CD4-positive, alpha-beta T cell treated with Interleukin-21 for 1 hour (primary cell): Measurements from ENCODE around the gene PRKCA.
A peak's percentile ranks its signal among the peaks of the same experiment; 100 is the strongest.
"Not testable (repeated sequence)": the region's sequence is repeated elsewhere in the genome, so short reads cannot be mapped to it uniquely, and the experiment has no call there.

Experiments used
- DNase-seq: peaks from one replicate; pipeline ENCODE4 v3.0.0-alpha.2; 2020

PRKCA gene

DNA sequence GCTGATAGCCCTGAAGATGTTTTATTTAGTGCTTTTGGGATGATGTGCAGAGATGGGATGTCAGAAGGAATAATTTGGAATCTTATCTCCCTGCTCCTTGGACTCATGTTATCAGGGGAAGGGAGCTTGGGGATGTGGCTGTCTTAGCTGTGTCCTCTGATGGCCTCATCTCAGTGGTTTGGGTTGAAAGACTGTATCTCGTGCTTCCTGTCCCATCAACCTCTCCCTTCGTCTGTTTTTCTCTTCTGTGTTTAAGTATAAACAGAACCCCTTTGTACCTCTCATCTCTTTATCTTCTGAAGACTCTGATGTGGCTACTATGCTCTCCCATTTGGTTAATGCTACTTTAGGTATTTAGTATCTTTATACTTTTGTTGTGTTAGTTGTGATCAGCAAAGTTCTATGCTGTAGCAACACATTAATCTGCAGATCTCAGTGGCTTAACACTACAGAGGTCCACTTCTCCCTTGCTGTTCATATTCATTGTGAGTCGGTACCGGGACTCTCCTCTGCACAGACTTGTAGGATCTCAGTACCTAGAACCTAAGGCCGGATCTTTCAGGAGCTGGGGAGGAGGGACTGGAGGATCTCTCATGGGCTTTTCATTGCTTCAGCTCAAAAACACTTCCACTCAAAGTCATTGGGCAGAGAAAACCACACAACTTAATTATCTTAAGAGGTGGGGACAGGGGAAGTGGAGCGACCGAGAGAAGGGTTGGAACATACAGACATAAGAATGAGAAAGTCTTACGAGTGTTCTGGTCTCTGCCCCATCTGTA, 28.8 kb downstream of the PRKCA start:
- peak; percentile 43 for DNase-seq

DNA sequence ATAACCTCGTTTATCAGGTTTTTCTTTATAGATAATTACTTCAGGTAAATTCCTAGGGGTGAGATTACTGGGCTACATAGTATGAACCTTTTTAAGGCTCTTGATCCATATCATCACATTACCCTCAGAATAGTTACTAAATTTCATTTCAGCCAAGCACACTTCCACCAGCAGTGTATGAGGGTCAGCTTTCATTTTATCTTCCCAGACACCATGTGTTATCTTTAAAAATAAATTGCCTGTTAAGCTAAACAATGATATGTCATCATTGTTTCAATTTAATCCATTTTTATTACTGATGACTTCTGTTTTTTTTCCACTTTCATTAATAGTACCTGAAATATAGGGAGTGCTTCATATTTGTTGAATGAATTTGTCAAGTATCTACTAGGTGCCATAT, 33.4 kb downstream of the PRKCA start:
- no peak for DNase-seq

DNA sequence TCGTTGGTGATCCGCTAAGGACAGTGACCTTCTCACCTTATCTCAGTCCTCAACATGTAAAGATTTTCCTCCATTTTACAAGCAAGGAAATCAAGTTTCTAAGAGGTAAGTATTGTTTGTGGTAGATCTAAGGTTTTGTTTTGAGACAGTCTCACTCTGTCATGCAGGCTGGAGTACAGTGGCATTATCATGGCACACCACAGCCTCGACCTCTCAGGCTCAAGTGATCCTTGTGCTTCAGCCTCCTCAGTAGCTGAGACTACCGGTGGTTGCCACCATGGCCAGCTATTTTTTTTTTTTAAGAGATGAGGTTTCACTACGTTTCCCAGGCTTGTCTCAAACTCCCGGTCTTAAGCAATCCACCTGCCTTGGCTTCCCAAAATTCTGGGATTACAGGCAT, 34.9 kb downstream of the PRKCA start:
- DNase-seq, result no peak

DNA sequence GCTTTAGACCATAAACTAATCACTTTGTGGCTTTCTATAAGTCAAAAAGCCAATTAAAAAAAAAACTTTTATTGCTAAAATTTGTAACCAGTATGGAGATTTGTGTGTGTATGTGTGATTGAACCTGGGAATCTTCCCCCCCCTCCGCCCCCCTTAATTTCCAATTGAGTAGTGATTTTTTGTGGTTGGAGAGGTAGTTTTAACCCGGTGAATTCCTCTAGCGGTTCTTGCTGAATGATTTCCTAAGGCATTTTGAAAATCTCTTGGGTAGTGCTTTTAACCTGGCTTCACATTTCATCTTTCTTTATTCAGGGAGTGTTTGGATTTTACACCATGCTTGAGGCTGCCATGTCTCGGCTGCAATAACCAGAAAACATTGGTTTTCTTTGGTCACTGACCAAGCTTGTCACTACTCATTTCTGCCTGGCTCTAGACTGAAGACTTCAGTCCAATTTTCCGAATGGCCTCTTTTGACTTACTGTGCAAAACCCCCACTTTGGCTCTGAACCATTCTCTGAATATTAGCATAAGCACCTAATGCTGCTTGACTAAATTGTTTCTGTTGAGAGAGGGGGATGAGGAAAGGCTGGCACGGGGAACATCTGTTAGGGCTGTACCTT, 35.6 kb downstream of the PRKCA start:
- DNase-seq, result no peak

DNA sequence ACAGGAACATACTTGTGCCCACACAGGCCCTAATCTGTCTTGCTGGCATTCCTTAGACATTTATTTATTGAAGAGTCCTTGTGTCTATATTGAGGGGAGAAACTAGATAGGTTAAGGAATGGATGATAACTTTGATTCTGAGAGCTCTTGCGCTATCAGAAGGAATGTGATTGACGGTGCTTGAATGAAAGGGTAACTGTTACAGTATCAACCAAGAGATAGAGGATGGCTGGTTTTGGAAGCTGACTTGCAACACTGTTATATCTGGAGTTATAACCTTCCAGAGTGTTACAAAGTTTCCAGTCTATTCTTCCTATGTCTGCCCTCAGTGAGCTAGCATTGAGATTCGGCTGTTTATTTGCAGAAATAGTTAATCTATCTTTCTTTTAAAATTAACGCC, 36.5 kb downstream of the PRKCA start:
- DNase-seq, result no peak

DNA sequence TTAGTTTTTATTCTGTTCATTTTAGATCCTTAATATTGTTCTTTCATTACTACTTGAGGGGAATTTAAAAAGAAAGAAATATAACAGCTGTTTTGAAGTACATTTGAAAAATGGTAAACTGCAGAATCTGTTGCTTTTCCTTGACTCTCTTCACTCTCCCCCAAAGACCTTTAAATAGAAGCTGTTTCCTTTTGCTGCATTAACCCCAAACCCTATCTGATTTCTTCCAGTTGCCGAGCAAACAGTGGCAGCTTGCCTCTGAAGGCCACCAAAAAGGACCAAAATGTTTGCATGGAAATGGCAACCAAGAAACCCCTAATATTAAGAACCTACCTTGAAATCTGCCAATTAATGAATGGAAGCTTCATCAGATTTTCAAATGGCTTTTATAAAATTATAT, 37.1 kb downstream of the PRKCA start:
- DNase-seq, result no peak

DNA sequence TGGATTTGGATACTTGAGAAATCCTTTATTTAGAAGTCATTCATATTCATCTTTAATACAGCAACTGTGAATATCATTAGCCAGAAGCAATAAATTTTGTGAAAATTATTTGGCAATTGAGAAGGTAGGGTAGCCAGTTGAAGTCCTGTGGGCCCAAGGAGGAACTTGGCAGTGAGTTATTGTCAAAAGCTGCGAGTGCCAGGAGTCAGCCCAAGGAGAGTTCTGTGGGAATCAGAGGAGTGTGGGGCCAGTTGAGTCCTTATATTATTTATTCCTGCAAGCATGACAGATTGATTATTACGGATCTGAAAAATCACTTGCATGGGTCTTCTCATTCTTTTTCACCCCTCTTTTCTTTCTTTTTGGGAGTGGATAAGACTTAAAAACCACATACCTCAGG, 38.3 kb downstream of the PRKCA start:
- no peak for DNase-seq

DNA sequence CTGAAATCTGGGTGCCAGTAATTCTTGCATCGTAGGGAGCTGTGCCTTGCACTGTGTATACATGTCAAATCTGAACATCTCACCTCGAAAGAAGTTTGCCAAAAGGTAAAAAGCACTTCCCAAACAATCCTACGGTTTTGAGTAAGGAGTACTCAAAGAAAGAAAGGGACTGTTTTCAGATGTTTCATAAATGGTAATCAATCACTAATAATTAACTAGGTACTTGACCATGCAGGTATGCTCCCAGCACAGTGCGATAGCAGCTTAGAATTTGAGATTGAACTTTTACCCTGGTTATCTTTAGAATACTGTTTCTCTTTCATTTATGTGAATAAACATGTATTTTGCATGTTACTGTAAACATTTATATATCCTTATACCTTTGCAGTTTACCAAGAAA, 39.0 kb downstream of the PRKCA start:
- no peak for DNase-seq

DNA sequence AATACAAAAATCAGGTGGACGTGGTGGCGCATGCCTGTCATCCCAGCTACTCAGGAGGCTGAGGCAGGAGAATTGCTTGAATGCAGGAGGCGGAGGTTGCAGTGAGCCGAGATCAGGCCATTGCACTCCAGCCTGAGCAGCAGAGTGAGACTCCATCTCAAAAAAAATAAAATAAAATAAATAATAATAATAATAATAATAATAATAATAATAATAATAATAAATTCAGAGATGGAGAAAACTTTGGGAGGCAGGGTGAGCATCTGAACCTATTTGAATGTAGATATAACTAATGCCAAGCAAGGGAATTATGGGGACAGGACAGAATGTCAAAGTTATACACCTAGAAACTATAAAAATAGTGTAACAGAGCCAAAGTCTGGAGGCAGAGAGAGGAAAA, 39.9 kb downstream of the PRKCA start:
- DNase-seq, result not testable (repeated sequence)

DNA sequence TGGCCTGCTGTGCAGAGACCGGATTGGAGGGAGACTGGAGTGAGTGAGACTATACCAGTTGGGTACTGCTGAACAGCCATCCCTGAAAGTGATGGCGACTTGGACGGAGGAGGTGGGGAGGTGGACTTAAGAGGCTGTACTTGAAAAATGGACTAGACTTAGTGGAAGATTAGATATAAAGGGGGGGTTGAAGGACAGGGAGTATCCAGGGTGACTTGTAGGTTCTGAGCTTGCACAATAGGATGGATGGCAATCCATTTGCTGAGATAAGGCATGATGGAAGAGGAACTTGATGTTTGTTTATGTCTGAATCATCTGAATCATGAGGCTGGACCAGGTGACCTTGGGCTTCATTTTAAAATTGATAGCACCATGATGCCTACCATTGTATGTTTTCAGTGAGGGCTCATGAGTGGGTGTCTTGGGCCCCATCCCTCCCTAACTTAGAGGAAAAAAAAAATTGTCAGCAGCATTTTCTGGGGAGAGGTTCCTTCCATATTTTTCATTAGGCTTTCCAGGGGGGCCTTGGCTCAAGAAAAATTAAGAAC, 41.2 kb downstream of the PRKCA start:
- no peak for DNase-seq

DNA sequence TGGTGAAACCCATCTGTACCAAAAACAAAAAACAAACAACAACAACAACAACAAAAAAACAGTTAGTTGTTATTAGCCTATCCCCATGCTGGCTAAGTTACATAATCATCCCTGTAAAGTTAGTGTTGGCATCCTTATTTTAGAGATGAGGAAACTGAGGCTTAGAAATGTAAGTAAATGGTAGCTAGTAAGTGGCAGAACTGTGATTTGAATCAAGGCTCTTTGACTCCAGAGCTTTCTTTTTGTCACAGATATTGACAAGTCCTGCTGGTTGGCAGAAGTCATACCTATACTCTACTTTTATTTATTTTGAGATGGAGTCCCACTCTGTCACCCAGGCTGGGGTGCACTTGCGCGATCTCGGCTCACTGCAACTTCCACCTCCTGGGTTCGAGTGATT, 42.1 kb downstream of the PRKCA start:
- no peak for DNase-seq

DNA sequence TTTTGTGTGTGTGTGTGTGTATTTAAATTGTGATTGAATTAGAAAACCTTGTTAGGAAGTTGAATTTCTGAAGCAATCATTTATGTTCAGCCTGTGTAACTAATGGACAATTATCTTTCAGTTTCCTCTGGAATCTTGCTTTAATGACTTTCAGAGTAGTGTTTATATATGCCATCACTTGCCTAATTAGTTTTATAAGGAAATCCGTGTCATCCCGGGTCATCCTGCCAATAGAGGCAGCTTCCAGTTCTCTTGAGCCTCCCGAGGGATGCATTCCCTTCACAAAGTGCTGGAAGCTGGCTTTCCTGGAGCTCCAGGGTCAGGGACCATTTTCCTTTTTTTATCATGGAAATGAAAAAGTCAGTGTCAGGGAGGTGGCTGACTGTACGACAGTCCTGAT, 42.9 kb downstream of the PRKCA start:
- no peak for DNase-seq

DNA sequence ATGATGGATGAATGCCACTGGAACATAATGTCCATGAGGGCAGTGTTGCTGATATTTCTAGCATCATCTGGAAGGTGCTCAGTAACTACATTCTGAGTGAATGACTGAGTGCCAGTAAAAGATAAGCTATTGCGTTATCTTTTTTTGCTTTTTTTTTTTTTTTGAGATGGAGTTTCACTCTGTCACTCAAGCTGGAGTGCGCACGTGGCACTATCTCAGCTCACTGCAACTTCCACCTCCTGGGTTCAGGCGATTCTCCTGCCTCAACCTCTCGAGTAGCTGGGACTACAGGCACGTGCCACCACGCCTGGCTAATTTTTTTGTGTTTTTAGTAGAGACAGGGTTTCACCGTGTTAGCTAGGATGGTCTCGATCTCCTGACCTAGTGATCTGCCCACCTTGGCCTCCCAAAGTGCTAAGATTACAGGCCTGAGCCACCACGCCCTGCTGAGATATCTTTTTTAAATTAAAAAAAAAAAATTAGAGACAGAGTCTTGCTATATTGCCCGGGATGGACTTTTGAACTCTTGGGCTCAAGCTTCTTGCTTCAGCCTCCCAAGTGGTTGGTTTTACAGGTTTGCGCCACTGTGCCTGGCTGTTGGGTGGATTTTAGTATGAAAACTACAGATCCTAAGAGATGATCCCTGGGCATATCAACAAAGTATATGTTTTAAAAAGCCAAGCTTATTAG, 43.7 kb downstream of the PRKCA start:
- DNase-seq, result not testable (repeated sequence)

DNA sequence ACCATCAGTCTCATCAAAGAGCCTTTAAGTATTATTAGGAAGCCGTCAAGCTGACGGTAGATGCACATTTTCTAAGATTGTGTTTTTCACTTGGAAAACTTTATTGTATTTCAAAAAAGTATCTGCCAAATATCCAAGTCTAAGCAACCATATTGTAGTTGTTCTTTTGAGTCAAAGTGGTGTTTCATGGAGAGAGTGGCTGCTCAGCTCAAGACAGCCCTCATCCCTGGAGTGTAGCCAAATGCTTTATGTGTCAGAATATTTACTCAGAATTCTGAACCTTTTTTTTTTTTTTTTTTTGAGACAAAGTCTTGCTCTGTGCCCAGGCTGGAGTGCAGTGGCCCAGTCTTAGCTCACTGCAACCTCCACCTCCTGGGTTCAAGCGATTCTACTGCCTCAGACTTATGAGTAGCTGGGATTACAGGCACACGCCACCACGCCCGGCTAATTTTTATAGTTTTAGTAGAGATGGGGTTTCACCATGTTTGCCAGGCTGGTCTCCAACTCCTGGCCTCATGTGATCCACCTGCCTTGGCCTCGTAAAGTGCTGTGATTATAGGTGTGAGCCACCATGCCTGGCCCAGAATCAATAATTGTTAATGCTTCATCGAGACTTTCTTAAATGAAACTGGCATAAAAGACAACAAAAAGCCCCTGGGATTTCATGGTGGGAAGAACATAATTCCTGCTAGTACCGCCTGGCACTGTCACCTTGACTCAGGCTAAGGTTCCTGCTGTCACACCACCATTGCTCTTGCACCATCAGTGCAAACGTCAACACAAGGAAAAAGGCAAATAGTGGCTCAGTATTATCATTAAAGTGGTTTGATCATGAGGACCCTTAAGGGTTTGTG, 45.5 kb downstream of the PRKCA start:
- DNase-seq, result no peak

DNA sequence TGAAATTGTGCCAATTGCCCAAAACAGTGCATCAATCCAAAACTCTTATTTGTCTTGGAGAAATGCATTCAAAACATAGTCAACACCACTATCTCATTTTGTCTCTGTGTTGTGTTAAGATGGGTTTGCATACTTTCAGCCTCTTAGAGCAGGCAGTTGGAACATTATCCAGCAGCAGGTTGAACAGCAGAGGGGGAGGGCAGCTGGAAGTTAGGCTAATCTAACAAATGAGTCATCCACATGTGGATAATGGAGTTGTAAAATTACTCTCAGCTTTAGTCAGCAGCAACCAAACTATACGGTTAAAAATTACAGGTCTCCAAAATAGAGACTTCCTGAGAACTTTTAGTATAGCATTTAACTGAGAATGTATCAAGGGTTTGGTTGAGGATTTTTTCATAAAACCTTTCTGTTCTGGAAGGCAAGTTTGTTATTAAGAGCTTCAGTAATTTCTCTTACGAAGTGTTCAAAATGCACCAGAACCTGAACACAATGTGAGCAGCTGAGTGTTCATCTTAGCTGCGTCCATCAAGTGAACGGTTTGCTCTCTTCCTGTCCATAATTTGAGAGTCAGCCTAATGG, 46.3 kb downstream of the PRKCA start:
- DNase-seq, result no peak

DNA sequence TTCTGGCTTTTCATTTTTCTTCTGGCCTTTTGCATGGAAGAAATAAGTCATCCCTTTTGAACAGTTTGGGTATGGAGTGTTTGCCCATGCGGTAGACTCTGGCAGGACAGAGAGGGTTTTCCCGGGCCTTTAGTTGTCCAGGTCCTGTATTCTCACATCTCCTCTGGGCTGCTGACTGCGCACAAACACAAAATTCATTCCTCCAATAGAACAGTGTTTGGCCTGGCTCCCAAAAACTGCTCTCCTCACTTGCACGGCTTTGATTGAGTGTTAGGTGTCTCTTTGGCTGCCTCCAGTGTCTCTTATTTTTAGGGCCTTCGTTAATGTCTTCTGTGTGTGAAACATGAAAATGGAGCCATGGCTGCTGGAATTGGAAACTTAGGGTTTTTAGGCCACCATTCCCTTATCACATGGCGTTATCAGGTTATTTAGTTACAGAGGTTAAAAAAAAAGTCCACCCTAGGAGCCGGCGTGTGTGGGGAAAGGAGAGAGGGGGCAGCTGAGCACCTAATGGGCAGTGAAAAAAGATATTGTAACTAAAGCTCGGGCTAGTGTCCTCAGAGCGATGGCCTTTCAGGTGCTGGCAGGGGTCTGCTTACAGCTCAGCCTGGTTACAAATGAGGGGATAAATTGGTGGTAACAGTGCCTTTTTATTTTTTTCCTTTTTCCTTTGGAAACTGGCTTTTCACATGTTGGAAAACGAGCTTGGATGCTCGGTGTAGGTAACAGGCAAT, 47.3 kb downstream of the PRKCA start:
- no peak for DNase-seq

DNA sequence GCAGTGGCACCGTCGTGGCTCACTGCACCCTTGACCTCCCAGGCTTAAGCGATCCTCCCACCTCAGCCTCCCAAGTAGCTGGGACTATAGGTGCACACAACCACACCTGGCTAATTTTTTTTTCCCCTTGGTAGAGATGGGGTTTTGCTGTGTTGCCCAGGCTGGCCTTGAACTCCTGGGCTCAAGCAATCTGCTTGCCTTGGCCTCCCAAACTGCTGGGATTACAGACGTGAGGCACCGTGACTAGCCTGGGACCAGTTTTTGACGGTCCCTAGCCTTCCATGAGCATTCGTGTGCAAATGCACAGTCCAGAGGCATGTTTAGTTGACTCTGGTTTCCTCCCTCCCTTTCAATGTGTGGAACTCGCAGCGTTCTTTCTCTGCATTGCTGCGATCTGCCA, 48.2 kb downstream of the PRKCA start:
- not testable (repeated sequence) for DNase-seq

DNA sequence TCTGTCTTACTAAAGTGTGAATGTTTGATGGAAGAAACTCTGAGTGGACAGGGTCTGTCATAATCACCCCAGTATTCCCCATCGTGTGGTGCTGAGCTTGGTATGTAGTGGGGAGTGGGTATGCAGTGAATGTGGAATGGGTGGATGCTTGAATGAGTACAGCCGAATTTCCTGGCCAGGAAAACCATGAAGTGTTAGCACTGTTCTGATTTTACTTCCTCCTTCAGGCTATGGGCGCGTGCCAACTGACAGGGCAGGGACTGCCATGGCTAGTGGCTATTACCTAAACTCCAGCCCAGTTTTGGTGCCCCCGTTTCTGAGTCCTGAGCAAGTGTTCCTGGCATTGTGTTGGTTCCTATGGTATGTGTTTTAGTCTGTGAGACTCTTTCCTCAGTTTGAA, 48.6 kb downstream of the PRKCA start:
- DNase-seq, result no peak

DNA sequence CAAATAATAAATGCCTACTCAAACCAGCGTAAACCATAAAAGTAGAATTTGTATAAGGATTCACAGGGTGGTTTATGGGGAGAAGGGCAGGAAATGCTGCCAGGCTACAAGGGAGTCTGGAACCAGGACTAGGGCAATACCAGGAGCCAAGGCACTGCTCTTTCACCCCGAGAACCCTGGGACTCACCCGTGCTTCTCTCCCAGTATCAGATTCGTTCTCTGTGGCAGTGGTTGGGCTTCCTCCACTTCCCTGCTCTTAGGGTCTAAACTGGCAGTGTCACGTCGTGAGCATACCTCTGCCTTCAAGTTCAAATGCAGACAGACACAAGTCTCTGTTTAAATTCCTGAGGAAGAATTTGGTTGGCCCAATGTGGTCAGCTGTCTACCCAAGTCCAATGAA, 49.3 kb downstream of the PRKCA start:
- no peak for DNase-seq

DNA sequence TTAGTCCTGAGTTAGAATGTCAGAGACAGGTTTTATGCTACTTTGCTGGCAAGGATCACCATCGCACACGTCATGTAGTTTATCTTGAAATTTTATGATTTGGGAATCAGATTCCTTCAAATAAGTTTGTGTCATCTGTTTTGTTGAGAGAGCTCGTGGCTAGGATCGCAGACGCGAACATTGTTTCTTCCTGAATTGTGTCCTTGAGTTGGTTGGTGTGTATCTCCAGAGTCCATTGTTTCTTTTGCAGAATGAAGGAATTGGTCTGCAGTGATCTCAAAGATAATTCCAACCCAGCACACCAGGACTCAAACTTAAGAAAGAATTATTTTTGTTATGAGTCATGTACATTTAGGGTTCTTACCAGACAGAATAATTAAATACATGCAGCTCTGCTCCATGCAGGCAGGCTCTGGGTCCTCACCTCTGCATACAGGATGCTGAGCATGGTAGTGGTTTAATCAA, 51.6 kb downstream of the PRKCA start:
- no peak for DNase-seq

DNA sequence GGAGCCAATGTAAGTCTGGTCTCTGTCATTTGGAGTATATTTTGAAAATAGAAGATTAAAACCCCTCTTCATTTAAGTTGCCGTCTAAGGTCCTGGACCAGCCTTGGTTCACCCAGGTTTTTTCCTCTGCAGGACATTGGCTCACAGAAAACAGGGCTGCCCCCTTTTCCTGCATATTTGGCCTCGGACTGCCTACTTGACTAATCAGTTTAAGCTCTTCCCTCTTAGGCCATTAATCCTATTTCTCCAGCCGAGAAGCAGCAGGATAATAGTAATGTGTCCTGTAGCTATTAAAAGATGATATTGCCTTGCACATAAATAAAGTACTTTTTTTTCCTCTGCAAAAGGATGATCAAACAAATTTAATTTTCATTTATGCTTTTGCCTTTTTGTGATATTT, 52.1 kb downstream of the PRKCA start:
- DNase-seq, result no peak

DNA sequence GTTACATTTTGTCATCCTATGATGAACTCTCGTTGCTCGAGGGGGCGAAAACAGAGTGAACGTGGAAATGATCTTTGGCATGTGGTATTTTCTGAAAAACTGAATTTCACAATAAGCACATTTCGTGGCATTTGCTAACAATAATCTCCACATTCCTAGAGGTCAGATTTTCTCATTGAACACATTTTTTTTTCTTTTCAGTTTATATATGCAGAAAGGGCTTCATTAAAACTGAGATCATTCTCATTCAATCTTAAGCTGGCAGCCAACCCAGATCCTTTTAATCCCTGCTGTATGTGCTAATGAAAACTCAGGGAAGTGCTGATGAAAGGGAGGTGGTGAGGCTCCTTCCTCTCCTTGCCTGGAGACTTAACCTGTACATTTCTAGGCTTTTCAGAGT, 52.6 kb downstream of the PRKCA start:
- DNase-seq, result no peak
